A673 (cell line): ENCODE results near the gene LPP.

Experiments
- EZH2 ChIP-seq: fragments of 200-600 bp; sonication (generic); IDR thresholded peaks from 2 replicates; pipeline ENCODE4 v1.6.1; 2017; ENCODE audit warnings: borderline replicate concordance, low read depth, mild to moderate bottlenecking, mixed read lengths, antibody characterized with exemption, low read length; ENCODE audit not compliant: poor library complexity, severe bottlenecking
- TF ChIP-seq, protein P1 (sequence below): fragments of 300-800, 200-600 bp; sonication (generic); conservative IDR thresholded peaks from 2 replicates; pipeline ENCODE4 v1.5.1; 2017; ENCODE audit warnings: low read depth, mild to moderate bottlenecking, antibody characterized with exemption, low read length, moderate library complexity, mixed read lengths

- no peak for TF ChIP-seq EZH2
- TF ChIP-seq, protein P1, sequence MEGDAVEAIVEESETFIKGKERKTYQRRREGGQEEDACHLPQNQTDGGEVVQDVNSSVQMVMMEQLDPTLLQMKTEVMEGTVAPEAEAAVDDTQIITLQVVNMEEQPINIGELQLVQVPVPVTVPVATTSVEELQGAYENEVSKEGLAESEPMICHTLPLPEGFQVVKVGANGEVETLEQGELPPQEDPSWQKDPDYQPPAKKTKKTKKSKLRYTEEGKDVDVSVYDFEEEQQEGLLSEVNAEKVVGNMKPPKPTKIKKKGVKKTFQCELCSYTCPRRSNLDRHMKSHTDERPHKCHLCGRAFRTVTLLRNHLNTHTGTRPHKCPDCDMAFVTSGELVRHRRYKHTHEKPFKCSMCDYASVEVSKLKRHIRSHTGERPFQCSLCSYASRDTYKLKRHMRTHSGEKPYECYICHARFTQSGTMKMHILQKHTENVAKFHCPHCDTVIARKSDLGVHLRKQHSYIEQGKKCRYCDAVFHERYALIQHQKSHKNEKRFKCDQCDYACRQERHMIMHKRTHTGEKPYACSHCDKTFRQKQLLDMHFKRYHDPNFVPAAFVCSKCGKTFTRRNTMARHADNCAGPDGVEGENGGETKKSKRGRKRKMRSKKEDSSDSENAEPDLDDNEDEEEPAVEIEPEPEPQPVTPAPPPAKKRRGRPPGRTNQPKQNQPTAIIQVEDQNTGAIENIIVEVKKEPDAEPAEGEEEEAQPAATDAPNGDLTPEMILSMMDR = no peak
These were observed 420.0 kb downstream of the LPP start for GRCh38 chr3:188573956-188574355.
